GM12801 (cell line): Measurements from ENCODE around the gene BROX.

Source experiments
- TF ChIP-seq, protein P1 (sequence below): IDR thresholded peaks from one replicate; pipeline ENCODE4 v1.5.1; 2011; ENCODE audit warnings: control low read depth; ENCODE audit not compliant: insufficient read length; ENCODE audit errors: extremely low read depth

Gene BROX

DNA sequence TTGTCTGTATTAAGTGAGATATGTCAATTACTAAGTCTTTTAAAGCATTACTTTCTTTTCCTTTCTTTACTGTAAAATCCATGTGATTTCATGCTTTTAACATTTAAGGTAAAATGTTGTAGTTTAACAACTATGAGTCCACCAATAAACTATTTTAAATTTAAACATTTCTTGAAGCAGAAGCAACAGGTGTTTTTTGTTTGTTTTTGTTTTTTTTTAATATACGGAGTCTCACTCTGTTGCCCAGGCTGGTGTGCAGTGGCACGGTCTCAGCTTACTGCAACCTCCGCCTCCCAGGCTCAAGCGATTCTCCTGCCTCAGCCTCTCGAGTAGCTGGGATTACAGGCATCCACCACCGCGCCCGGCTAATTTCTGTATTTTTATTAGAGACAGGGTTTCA is 15.6 kb upstream of the BROX start:
- TF ChIP-seq, protein P1, sequence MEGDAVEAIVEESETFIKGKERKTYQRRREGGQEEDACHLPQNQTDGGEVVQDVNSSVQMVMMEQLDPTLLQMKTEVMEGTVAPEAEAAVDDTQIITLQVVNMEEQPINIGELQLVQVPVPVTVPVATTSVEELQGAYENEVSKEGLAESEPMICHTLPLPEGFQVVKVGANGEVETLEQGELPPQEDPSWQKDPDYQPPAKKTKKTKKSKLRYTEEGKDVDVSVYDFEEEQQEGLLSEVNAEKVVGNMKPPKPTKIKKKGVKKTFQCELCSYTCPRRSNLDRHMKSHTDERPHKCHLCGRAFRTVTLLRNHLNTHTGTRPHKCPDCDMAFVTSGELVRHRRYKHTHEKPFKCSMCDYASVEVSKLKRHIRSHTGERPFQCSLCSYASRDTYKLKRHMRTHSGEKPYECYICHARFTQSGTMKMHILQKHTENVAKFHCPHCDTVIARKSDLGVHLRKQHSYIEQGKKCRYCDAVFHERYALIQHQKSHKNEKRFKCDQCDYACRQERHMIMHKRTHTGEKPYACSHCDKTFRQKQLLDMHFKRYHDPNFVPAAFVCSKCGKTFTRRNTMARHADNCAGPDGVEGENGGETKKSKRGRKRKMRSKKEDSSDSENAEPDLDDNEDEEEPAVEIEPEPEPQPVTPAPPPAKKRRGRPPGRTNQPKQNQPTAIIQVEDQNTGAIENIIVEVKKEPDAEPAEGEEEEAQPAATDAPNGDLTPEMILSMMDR, result no peak

DNA sequence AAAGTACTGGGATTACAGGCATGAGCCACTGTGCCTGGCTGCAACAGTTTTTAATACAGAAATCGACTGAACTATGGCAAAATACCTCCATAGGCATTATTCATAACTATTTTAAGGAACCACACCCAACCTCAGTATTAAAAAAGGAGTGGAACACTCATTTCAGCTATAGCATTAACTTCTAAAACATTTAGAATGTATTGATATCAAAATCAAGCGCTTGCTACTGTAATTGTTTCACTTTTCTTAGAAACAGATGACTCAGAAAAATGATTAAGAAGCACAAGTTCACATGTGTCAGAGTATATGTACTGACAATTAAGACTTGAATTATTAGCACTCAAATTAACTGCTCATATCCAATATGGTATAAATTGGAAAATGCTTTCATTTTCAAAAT is 15.2 kb upstream of the BROX start:
- TF ChIP-seq, protein P1, result no peak

DNA sequence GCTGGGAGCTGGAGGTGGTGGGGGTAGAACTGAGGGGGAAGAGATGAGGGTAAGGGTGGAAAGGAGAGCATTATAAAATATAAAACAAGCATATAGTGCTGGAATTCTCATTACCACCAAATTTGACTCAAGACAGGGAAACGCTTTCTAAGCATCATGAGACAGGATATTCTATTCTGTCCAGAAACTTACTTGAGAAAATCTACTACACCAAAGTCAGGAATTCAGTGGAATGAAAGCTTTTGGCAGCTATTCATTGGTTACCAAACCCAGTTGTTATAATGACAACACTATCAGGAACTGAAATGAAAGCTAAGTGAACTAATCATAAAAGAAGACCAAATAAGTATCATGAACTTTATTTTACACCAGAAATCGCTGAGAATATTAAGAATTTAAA is 14.5 kb upstream of the BROX start:
- TF ChIP-seq, protein P1, result no peak

DNA sequence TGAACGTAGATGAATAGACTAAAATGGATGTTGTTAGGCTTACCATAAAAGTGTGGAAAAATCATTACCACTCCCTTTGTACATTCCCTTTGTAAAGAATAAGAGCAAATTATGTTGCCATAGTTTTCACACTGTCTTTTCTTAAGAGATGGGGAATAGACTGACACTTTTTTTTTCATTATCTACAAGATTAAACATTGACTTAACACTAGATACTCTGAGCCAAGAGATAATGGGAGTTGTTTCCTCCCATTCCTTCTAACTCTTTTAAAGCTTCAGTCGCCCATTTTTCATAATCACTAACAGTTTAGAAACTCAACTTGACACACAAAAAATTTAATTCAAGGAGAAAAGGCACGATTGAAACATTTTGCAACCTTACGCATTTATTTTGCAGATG is 10.2 kb upstream of the BROX start:
- TF ChIP-seq, protein P1, result no peak

DNA sequence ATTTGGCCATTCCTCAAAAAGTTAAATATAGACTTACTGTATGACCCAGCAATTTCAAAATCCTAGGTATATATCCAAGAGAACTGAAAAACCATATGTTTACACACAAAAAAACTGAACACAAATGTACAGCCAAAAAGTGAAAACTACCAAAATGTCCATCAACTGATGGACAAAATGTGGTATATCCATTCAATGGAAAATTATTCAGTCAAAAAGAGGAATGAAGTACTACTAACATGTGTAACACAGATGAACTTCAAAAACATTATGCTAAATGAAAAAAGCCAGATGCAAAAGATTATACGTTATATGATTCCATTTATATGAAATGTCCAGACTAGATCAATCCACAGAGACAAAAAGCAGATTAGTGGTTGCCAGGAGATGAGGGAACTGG is 8.1 kb upstream of the BROX start:
- TF ChIP-seq, protein P1, result no peak

DNA sequence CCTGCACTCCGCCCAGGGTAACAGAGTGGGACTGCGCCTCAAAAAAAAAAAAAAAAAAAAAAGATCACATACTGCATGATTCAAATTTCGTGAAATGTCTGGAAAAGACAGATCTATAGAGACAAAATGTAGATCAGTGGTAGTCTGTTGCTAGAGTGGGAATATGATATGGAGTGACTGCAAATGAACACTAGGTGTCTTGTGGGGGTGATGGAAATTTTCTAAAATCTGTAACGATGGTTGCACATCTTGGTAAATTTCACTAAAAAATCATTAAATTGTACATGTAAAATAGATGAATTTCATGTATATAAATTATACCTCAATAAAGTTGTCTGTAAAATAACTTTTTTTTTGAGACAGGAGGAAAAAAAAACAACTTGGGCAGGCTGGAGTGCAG is 5.5 kb upstream of the BROX start:
- TF ChIP-seq, protein P1, result no peak

DNA sequence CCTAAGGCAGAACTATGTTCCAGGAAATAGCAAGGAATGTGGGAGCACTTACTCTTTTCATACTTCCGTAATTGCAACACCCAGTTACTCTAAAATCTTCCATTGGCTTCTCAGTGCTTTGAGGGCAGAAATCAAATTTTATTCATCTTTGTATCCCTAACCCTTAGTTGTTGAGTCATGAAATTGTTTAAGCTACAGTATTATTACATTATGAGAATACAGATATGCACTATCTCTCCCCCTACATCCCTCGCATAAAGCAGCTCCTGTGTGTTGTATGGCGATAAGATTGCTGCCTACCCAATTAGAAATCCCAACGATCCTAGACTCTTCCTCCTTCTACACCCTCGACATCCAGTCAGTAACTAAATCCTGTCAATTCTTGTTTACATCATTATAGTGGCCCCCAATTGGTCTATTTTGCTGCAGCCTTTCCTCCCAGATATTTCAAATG is 2.6 kb upstream of the BROX start:
- TF ChIP-seq, protein P1, result no peak
